ENCODE data around the gene CD96.

Gene CD96

DNA sequence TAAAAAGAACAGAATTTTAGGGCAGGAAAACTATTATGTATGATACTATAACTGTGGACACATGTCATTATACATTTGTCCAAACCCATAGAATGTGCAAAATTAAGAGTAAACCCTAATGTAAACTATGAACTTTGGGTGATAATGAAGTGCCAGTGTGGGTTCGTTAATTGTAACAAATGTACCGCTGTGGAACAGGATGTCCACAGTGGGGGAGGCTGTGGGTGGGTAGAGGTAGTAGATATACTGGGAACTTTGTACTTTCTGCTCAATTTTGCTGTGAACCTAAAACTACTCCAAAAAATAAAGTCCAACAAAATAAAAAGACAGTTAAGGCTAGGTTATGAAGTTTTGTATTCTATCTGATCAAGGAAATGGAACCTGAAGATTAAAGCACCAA is 24.8 kb downstream of the CD96 start:
- DNase-seq, result no peak

DNA sequence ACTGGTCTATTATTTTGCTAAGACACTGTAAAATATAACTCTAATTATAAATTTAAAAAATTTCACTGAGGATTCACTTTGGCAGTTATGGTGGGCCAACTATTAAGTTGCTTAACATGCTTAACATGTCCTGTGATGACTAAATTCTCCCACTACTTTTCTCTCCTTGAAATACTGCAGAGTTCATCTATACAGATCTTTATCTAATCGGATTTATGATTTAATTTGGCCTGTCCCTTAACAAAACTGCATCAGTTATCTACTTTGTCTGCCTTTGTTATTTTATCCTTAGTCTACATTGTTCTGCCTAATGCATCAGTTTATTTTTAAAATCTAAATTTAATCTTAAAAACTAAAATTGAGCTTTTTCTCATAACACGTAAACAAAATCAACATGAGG is 26.4 kb downstream of the CD96 start:
- DNase-seq, result no peak

DNA sequence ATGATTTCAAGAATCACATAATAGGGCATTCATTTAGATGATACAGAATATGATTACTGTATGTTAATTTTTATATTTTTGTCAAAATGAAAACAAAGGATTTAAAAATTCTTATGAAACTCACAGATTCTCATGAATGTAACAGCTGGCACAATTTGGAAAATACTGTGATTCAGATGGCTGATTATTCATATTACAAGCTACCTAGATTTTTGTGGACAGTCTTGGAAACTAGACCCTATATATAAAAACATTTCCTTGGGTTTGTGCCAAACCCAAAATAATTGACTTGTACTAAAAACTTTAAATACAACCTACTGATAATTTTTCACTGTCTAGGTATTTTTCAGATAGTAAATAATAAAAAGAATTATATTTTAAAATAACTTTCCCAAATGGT is 26.9 kb downstream of the CD96 start:
- DNase-seq, result no peak

DNA sequence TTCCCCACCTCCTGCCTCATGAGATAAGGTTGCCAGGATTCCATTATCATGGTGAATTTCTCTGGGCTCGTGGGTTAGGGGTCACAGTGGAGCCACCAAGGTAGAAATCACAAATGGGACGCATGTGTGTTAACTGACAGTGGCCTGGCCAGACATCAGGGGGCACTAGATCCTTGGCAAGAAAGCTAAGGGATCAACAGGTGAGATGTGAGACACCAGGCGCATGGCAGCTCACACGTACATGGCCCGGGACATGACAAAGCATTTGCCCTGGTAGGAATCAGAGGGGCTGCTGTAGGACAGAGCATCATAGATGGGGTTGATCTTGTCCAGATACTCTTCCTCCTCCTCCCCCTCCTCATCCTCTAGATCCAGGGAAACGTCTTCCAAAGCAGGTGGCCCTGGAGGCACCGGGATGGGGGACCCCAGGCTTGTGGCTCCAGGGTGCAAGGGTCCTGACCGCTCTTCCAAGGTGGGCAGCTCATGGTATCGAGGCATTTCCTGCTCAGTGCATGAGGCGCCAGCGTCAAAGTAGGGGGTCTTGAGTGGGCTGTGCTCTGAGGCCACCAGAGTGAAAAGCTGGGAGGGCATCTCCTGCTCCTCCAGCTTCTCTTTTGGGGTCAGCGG is 28.5 kb downstream of the CD96 start:
- no peak for DNase-seq

DNA sequence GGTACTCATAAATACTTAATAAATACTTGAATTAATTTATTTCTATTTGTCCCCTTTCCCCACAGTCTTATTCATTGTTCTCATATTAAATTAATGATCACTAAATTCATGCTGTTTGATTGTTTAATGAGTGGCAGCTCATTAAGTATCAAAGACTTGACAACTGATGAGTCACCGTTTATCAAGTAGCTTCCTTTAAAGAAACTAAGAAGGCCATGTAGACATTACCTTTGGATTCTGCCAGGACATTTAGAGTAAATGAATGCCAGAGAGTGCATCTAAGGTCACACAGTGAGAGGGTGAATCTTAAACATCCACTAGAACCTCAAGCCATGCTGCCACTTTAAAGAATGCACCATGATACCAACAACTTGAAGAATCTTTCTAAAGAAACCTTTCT is 29.3 kb downstream of the CD96 start:
- DNase-seq, result no peak

DNA sequence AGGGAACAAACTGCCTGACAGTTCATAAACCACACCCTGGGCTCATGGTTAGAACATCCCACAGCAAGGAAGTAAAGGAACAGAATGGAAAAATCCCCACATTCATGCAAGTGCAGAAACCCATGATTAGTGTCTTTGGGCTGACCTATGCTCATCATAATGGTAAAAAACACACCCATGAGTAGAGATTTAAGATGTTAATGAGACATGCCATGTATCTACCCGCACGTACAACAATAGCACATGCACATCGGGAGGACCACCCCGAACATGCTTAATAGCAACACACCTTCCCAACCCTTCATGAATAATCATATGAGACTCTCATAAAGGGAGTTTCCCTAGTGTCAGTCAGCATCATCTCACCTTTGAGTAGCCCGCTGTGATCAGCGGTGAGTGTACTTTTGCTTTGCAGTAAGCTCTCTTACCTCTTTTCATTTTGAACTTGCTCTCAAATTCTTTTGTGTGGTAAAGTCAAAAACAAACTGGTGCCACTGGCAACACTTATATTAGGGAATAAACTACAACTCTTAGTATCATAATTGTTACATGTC is 30.0 kb downstream of the CD96 start:
- no peak for DNase-seq

DNA sequence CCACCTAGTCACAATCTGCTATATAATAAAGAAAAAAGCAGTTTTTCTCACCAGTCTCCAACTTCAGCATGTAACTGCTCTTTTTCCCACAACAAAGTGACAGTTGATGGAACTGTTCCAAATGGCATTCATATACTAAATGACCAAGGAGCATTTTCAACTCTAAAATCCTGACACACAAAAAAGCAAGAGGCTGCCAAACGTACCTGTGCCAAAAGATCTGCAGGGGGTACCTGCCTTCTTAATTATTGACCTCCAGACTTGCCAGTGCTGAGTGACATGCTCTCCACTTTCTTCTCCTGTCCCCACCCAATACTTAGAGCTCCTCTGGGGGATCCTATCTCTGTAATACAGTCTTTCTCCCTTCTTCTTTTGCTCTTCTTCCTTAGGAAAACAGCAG is 35.1 kb downstream of the CD96 start:
- no peak for DNase-seq

DNA sequence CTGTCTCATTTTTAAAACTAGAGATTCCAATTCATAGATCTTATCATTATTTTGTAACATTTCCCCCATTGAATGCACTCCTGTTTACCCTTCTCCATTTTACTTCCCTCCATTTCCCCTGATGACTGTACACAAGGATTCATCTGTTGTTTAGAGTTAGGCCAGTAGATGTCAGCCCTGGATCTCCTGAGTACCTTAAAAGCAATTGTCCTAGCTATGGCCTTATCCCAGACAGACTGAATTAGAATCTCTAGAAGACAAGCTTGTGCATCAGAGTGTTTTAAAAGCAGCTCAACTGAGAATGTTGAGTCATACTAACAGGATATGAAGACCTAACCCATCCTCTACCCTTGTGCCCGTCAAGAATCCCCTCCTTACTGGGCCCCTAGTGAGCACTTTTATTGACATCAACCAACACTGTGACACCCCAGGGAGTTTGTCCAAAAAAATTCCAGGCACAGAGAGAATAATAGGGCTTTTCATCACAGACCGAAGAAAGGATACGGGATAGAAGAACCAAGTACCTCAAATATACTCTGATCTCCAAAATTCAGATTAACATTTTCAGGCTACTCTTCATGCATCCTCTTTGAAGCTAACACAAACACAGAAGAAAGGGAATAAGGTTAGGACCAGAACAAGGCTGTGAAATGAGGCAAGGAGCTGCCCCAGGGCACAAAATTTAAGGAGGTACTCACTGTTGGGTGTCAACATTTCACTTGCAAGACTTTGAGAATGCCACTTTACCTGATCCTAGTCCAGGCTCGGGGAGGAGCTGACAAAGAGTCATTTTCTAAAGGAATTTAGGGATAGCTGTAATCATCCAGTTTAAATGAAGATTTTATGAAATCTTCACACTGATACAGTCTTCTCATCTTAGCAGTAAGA is 36.0 kb downstream of the CD96 start:
- peak; percentile 8 to 14 for DNase-seq

DNA sequence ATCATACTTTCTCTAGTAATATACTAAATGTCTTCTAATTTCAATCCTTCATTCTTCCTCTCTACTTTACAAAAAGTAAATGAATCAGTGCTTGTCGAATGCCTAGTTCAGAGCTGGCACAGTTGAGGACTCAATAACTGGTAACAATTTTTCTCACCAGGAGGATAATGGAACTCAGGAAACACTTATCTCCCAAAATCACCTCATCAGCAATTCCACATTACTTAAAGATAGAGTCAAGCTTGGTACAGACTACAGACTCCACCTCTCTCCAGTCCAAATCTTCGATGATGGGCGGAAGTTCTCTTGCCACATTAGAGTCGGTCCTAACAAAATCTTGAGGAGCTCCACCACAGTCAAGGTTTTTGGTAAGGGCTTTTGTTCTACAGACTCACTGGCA is 36.9 kb downstream of the CD96 start:
- DNase-seq, result no peak

DNA sequence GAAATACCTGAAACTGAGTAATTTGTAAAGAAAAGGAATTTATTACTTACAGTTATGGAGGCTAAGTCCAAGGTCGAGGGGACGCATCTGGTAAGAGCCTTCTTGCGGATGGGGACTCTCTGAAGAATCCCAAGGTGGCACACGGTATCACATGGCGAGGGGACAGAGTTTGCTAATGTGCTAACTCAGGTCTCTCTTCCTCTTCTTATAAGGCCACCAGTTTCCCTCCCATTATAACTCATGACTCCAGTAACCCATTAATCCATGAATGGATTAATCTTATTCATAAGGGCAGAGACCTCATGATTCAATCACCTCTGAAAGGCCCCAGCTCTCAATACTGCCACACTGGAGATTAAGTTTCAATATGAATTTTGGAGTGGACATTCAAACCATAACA is 37.5 kb downstream of the CD96 start:
- no peak for DNase-seq

DNA sequence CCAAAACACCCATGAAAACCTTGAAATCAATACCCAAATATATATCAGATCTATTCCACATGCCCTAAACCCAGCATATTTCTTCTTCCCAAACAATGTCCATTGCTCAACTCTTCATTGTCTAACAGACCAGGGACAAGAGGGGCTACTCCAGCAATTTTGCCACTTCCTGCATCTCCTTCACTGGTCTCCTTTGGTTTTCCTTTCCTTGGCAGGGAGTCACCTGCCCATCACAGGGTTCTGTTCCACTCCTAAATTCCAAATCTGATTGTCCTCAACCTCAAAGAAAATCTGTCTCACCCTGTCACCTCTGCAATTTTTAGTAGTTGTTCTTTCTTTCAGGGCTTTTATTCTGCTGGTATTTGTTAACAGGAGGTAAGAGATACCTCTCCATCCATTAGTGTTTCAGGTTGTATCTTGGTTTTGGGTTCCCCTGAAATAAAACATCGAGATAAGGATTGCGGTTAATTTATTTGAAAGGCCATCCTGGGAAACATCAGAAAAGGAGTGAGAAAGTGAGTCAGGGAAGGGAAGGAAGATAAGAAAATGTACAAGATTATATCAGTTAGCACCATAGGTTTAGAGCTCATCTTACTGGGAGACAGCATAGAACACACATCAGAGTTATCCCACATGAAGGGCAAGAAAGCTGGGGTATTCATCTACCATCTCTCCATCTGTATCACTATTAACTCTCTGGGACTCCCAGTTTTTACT is 39.6 kb downstream of the CD96 start:
- no peak for DNase-seq

DNA sequence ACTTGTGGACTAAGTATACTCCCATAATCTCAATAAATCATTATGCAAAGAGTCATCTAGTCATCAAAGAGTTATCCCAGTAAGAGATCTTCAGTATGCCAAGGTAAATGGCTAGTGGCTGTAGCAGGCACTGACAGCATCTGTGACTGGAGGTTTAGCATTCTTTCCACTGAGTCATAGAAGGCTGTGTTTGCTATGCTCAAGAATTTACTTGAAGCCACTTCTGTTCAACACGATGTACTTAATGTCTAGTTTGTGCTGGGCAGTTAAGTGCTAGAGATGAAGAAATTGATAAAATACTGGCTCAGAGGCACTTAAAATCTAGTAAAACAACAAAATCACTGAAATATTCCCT is 40.1 kb downstream of the CD96 start:
- DNase-seq, result no peak

DNA sequence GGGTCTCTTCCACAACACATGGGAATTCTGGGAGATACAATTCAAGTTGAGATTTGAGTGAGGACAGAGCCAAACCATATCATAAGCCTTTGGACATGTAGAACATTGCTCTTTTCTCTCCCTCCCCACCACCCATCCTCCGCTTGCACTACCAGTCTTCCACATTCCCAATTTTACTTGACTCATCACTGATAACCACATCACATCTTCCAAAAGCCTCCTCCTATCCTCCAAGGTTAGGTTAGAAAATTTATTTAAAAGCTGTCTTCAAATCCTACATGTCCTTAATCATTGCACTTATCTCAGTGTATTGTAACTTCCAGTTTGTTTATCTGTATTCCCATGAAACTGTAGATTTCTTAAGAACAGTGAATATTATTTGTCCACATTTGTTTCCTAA is 42.7 kb downstream of the CD96 start:
- no peak for DNase-seq

DNA sequence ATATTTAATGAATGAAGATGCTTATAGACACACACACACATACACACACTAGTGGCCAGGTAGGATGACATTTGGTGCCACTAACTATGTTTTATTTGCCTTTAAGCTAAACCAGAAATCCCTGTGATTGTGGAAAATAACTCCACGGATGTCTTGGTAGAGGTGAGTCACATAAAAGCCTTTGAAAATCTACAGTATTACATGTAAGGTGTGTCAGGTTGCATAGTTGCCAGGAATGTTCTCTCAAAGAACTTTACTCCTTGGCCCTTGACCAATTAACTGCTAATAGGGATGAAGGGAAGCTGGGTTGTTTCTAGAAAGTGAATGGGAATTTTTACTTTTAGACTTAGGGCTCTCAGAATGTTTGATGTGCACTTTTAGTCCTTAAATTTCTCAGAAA is 43.2 kb downstream of the CD96 start:
- no peak for DNase-seq

DNA sequence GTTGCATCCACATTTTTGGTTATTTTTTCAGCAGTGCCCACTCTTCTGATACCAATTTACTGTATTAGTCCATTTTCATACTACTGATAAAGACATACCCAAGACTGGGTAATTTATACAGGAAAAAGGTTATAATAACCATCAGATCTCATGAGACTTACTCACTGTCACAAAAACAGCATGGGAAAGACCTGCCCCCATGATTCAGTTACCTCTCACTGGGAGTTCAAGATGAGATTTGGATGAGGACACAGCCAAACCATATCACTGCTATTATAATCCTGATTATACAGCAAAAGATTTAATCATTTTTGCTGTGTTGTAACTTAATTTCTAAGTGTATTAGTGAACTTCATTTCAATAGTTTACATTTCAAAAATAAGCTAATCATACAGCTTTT is 46.5 kb downstream of the CD96 start:
- DNase-seq, result no peak

DNA sequence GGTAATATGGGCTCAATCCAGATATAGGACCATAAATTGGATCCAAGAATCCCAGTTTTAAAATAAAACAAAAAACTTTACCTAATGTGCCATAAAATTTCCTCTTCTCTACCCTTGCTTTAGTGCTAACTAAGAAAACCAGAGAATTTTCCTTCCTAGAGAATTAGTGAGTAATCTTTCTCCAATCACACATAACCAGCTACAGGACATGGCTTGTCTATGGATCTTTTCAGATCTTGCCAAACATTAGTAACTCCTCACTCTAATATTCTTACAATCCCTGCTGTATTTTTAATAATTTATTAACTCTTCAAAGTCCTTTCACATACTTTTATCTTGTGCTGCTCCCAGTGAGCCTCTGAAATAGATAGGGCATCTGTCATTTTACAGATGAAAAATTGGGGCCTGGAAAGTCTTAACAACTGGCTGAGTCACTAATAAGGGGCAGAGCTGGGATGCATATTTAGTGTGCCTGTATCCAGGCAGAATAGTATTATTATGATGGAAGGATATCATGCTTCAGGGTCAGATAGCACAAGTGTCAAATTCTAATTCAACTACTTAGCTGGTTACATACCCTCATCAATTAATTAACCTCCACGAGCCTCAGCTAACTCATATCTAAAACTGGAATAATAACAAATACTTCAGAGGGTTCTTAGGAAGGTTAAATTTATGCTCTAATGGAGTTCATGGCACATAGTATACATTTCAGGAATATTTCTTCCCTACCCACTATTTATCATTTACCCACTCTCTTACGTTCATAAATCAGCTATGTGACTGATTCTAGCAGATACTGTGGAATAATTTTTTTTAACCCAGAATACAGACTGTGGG is 47.5 kb downstream of the CD96 start:
- DNase-seq, result no peak

DNA sequence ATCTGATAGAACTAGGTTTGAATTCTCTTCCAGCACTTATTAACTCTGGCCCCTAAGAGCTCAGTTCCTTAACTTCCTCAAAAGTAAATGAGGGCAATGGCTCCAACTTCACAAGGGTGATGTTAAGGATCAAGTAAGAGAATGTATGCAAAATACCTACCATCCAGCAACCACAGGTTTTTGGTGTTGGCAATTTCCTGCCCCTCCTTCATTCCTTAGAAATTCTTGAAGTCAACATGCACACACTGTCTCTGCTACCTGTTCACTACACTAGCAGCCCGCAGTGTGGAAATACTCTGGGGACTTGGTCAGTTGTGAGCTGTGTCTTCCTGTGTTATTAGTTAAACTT is 48.1 kb downstream of the CD96 start:
- no peak for DNase-seq

DNA sequence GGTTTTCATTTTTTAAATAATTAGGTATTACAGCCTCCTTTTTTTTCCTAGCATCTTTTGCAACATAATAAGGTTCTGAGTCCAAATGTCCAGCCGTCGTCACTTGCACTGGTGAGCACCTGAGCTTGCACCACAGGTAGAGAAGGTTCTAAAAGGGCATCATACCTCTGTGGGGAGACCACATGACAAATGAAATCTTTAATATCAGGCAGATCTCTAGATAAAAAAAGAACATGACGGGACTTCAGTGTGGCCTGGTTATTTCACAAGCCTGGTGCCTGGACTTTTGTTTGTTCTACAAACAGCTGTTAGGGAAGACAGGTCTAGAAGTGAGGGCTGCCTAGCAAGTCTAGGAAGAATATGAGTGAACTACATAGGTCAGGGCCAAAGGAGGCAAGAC is 49.6 kb downstream of the CD96 start:
- no peak for DNase-seq

DNA sequence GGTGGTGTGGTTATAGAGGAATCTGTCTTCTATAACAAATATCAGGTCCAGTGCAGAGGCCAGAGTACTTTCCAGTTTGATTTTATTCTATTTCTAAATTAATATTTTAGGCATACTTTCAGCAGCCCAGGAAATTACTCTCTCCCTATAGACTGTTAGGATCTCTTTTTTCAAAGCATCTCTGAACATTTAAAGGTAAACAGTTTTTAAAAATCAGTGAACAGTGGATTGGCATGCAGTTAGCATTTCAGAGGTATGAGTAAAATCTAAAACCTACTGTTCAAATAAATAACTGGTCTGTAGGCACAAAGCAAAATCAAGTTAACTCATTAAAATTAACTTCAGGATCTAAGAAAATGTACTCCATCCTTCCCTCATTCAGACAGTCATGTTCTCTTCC is 50.1 kb downstream of the CD96 start:
- no peak for DNase-seq

DNA sequence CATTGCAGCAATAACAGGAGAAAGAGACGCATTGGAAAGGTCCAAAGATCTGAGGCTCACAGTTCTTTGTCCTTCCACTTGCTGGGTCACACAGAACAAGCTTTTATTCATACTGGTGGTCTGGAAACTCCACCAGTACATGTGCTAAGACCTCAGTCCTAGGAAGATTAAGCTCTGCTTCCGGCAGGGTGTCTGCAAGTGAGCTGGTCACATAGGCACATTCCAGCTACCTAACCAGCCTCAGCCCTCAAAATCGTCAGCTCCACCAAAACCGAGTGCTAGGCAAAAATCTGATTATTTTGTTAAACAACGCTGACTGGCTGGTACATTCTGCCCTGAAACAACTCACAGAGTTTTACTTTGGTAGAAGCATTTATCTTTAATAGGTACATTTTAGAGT is 50.9 kb downstream of the CD96 start:
- no peak for DNase-seq

DNA sequence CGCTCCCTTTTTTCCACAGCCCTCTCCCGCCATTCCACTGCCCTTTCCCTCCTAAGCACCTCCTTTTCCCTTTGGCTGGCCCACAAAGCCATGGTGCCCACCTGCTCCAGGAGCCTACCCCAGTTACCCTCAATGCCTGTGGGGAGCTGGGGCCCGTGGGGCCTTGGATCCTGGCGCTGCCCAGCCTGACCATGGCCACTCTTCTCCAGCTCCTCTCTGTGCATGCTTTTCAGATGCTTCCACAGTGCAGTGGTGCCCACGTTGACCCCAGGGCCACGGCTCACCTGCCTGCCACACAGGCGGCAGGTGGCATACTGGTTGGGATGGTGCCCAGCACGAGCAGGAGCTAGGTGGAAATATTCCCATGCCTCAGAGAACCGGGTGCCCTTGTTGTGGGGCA is 51.7 kb downstream of the CD96 start:
- no peak for DNase-seq

DNA sequence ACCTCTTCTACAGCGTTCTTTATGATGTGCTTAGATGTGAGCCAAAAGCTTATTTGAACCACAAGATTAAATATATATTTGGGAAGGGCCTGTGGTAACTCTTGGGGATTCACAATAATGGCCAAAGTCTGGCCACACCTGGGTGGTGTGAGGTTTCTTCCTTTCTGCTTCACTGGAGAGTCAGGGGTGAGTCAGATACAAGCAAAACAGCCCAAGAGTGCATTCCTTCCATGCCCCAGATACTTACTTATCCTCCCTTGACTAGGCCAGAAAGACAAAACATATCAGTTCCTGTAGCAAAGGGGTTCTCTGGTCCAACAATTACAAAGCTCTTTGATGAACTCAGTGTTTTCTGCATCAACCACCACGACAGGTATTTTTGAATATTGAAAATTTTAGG is 52.2 kb downstream of the CD96 start:
- DNase-seq, result no peak

DNA sequence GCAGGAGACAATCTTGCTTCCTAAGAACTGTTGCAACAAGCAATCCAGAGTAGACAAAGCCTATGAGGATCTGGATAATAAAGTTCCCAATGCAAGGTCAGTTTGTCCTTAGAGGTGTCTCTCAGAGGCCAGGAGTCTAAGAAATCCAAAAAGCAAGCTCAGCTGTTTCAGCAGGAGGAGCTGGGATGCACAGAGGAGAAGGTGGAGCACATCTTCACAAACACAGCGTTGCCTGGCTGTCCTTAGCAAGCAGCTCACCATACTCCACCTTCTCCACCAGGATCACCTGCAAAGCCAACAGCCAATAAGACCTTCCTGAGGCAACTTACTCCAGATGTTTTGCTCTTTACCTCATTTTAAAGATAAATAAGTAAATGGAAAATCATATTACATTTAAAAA is 52.8 kb downstream of the CD96 start:
- DNase-seq, result no peak

All from NCI-H1930 (cell line).